Left lung (tissue), 10 donors: Measurements from ENCODE around the gene PRSS57. TPM values are rescaled to one million over a fixed set of nuclear protein-coding genes. Genes with fewer than 3 reads are reported as not detected.

ENCODE experiments used
- ATAC-seq: fragments of 200-7000 bp; cut with Tn5 transposase; one replicate; pipeline ENCODE4 v1.9.1; 2020; ENCODE audit warnings: moderate library complexity
- DNase-seq, 4 donors: peaks; one replicate each; pipeline ENCODE4 v3.0.0-alpha.2; 2013 to 2020
- H3K27ac ChIP-seq, 2 donors: fragments of 200-600 bp; sonication (generic) in 1 of 2; one replicate each; pipeline versions ENCODE4 v1.5.0 to v1.8.0; 2020 to 2021
- H3K27me3 ChIP-seq, 2 donors: fragments of 200-600 bp; sonication (generic) in 1 of 2; one replicate each; pipeline versions ENCODE4 v1.5.0 to v1.8.0; 2020 to 2021
- H3K36me3 ChIP-seq, 2 donors: fragments of 200-600 bp; sonication (generic) in 1 of 2; one replicate each; pipeline versions ENCODE4 v1.5.0 to v1.8.0; 2020 to 2021
- H3K4me1 ChIP-seq, 2 donors: fragments of 200-600 bp; one replicate each; pipeline ENCODE4 v1.8.0; 2021
- H3K4me3 ChIP-seq, 2 donors: fragments of 200-600 bp; sonication (generic) in 1 of 2; one replicate each; pipeline versions ENCODE4 v1.5.0 to v1.8.0; 2020 to 2021; ENCODE audit warnings: mild to moderate bottlenecking in 1 of 2
- H3K9me3 ChIP-seq, 2 donors: fragments of 200-600 bp; sonication (generic) in 1 of 2; one replicate each; pipeline versions ENCODE4 v1.5.0 to v1.8.0; 2020 to 2021
- intact Hi-C, 2 donors: fragments of 100-400 bp; cut with DNase I; formaldehyde crosslinking; loops; one replicate each; pipeline versions ENCODE4 v1.11.2 to v1.14.2; 2022
- polyA plus RNA-seq, 6 donors: library from polyadenylated mRNA; unstranded; fragments of 120-200 nt; gene quantifications; one replicate each; pipeline ENCODE4 v1.2.1, GENCODE V29; 2013; ENCODE audit not compliant: insufficient read length in 6 of 6
- total RNA-seq, 2 donors: library from RNA; stranded (reverse); fragmentation: NEBNext Ultra II Directional; extraction: Animal tissue kit (Norgen Biotek cat#: 25700); gene quantifications; one replicate each; pipeline ENCODE4 v1.2.1, GENCODE V29; 2021
- TF ChIP-seq, protein P1 (sequence below), 2 donors: fragments of 200-600 bp; sonication (generic) in 1 of 2; IDR thresholded peaks; one replicate each; pipeline versions ENCODE4 v1.5.0 to v1.8.0; 2021; ENCODE audit warnings: antibody characterized with exemption in 2 of 2
- donor health status: DM: no; HTN: yes; CAD: no.
- donor health status: DM: no; HTN: no; CAD: no.

Gene PRSS57
- total and polyA plus RNA-seq, 8 donors: 0.15 to 0.50 (median 0.29) TPM; not detected in 2

DNA sequence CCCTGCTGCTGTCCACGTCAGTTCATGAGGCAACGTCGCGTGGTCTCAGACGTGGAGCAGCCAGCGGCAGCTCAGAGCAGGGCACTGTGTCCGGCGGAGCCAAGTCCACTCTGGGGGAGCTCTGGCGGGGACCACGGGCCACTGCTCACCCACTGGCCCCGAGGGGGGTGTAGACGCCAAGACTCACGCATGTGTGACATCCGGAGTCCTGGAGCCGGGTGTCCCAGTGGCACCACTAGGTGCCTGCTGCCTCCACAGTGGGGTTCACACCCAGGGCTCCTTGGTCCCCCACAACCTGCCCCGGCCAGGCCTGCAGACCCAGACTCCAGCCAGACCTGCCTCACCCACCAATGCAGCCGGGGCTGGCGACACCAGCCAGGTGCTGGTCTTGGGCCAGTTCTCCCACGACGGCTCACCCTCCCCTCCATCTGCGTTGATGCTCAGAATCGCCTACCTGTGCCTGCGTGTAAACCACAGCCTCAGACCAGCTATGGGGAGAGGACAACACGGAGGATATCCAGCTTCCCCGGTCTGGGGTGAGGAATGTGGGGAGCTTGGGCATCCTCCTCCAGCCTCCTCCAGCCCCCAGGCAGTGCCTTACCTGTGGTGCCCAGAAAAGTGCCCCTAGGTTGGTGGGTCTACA lies 12.5 kb downstream of the PRSS57 start:
- DNase-seq: no peak
- H3K4me1 ChIP-seq: peaks cover 9 to 26% of the 10 kb centered on the region in 2 donors
- intact Hi-C loops: no loop called here
- H3K27ac ChIP-seq: no peak overlapping the region
- H3K27me3 ChIP-seq: peaks cover 0 to 3% of the 10 kb centered on the region in 2 donors
- no peak for ATAC-seq
- H3K36me3 ChIP-seq: no peaks in the 10 kb centered on the region
- TF ChIP-seq, protein P1, sequence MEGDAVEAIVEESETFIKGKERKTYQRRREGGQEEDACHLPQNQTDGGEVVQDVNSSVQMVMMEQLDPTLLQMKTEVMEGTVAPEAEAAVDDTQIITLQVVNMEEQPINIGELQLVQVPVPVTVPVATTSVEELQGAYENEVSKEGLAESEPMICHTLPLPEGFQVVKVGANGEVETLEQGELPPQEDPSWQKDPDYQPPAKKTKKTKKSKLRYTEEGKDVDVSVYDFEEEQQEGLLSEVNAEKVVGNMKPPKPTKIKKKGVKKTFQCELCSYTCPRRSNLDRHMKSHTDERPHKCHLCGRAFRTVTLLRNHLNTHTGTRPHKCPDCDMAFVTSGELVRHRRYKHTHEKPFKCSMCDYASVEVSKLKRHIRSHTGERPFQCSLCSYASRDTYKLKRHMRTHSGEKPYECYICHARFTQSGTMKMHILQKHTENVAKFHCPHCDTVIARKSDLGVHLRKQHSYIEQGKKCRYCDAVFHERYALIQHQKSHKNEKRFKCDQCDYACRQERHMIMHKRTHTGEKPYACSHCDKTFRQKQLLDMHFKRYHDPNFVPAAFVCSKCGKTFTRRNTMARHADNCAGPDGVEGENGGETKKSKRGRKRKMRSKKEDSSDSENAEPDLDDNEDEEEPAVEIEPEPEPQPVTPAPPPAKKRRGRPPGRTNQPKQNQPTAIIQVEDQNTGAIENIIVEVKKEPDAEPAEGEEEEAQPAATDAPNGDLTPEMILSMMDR (IDR thresholded peaks at IDR 0.05): no peak
- no peaks in the 10 kb centered on the region for H3K9me3 ChIP-seq
- H3K4me3 ChIP-seq: no peak overlapping the region

DNA sequence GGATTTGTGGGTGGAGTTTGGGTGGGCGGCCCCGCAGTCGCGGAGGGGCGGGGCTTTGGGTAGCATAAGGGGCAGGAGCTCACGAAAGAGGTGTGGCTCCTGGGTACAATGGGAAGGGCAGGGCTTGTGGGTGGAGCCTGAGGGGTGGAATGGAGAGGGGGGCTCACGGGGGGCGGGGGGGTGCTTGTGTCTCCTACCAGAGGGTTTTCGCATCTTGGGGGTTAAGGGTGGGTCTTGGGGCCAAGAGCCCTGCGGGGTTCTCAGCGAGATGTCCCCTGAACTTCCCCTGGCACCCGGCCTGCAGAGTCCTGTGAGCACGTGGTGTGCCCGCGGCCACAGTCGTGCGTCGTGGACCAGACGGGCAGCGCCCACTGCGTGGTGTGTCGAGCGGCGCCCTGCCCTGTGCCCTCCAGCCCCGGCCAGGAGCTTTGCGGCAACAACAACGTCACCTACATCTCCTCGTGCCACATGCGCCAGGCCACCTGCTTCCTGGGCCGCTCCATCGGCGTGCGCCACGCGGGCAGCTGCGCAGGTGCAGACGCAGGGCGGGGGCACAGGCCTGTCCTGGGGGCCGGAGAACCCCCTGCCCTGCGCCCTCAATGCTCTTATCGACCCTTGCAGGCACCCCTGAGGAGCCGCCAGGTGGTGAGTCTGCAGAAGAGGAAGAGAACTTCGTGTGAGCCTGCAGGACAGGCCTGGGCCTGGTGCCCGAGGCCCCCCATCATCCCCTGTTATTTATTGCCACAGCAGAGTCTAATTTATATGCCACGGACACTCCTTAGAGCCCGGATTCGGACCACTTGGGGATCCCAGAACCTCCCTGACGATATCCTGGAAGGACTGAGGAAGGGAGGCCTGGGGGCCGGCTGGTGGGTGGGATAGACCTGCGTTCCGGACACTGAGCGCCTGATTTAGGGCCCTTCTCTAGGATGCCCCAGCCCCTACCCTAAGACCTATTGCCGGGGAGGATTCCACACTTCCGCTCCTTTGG lies 13.9 kb downstream of the PRSS57 start:
- Histone ChIP-seq H3K4me3 (peak overlapping the region in 1 of 2 donors; percentile 60), H3K4me1 (peaks cover 9 to 41% of the 10 kb centered on the region in 2 donors), H3K27me3 (peaks cover 0 to 18% of the 10 kb centered on the region in 2 donors), H3K27ac (peak overlapping the region; percentile 79 to 91), H3K36me3 (no peaks in the 10 kb centered on the region), H3K9me3 (no peaks in the 10 kb centered on the region)
- intact Hi-C loops: no loop called here
- TF ChIP-seq, protein P1 (IDR thresholded peaks at IDR 0.05): no peak
- peak in 3 of 4 donors; percentile 85 to 96 (median 95) for DNase-seq
- no peak for ATAC-seq

DNA sequence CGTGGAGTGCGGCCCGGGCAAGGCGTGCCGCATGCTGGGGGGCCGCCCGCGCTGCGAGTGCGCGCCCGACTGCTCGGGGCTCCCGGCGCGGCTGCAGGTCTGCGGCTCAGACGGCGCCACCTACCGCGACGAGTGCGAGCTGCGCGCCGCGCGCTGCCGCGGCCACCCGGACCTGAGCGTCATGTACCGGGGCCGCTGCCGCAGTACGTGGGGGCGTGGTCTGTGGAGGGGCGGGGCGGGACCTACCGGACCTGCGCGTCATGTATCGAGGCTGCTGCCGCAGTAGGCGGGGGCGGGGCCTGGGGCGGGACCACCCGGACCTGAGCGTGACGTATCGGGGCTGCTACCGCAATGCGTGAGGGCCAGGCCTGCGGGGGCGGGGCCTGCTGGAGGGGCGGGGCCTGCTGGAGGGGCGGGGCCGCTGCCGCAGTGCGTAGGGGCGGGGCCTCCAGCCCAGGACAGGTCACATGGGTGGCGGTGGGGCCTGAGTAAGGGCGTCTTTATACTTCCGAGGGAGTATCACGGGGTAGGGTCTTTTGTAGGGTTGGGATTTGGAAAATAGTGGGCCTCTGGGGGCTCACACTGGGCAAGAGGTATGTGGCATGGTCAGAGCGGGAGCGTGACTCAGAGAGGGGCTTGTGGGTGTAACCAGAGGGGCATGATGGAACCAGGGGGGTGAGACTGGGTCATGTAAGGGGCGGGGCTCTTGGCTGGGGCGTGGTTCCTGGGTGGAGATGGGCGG lies 14.8 kb downstream of the PRSS57 start:
- Histone ChIP-seq H3K4me3 (peak overlapping the region; percentile 60), H3K27me3 (peaks cover 0 to 25% of the 10 kb centered on the region in 2 donors), H3K4me1 (peaks cover 10 to 48% of the 10 kb centered on the region in 2 donors), H3K36me3 (no peaks in the 10 kb centered on the region), H3K27ac (peak overlapping the region; percentile 91 to 92), H3K9me3 (no peaks in the 10 kb centered on the region)
- ATAC-seq (peak; percentile 86), DNase-seq (peak; percentile 90 to 100 (median 100))
- TF ChIP-seq, protein P1 (IDR thresholded peaks at IDR 0.05): peak in 1 of 2 donors; percentile 35
- intact Hi-C loops: no loop called here

DNA sequence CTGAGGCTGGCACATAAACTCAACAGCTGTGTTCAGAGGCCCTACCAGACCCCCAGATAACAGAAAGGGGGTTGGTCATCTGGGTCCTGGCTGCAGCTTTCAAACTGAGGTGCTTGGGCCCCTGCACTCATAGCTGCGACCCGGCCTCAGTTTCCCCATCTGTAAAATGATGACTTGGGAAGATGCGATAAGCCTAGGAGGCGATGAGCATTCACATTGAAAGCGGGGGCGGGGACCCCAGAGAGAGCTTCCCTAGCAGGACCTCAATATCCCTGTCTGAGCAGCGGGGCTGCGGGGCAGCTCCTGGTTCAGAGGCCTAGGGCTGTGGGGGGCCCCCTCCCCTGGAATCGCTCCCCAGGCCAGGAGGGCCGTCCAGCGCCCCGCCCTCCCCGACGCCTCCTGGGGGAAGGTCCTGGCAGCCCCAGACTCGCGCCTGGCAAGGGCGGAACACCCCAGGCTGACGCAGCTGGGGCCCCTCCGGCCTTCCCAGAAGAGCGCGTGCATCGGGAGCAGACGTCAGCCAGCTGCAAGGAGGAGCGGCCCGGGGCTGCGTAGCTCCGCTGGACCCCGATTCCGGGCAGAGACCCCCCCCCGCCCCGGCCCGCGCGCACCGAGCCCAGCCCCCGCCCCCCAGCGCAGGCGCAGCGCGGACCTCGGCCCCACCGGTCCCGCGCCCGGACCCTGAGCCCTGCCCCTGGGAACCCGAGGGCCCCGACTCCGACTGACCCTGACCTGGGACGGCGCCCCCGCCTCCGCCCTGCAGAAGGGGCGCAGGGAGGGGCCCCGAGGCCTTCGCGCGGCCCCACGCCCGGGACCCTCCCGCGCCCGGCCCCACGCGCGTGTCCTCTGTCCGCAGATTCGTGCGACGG lies 15.6 kb downstream of the PRSS57 start:
- DNase-seq (peak; percentile 59 to 89 (median 84)), ATAC-seq (peak; percentile 3)
- Histone ChIP-seq H3K27ac (peak overlapping the region; percentile 91 to 92), H3K4me1 (peaks cover 11 to 54% of the 10 kb centered on the region in 2 donors), H3K4me3 (peak overlapping the region; percentile 60), H3K27me3 (peaks cover 0 to 33% of the 10 kb centered on the region in 2 donors), H3K9me3 (no peaks in the 10 kb centered on the region), H3K36me3 (no peaks in the 10 kb centered on the region)
- intact Hi-C loops: no loop called here
- TF ChIP-seq, protein P1 (IDR thresholded peaks at IDR 0.05): no peak
